Measurements from ENCODE around the gene GPR132. TPM values are rescaled to one million over a fixed set of nuclear protein-coding genes. Genes with fewer than 3 reads are reported as not detected.
A peak's percentile ranks its signal among the peaks of the same experiment; 100 is the strongest.

The GPR132 gene
- total and polyA plus RNA-seq, 8 donors: under 0.01 to 11.1 (median 1.3) TPM

DNA sequence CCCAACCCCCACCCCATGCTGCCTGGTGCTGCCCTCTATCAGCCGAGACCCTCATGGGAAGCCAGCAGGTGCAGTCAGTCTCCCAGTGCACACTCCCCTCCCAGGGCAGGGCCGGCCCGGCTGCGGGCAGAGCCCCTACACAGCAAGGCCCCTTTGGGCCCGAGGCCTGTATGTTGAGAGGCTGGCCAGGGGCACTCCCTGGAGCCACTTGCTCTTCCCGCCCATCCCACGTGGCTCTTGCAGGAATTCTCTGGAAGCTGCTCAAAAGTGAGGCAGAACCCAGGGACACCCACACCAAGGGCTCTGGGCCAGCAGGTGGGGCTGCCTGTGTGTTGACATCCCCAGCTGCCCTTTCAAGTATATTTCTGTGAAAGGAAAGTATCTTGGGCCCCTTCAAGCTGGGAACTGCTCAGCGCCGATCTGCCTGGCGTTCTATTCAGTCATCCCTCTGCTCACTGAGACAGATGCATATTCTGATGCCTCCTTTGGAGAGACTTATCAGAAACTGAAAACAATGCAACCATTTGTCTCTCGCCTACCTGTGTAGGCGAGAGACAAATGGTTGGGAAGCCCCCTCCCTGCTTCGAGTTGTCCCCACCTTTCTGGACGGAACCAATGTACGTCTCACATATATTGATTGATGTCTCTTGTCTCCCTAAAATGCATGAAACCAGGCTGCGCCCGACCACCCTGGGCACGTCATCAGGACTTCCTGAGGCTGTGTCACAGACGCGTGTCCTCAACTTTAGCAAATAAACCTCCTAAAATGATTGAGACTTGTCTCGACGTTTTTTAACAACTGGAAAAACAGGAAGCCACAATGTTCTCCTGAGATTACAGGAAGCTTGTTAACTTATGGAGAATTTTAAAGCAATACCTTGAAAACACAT is 6.0 kb downstream of the GPR132 start:
- Histone ChIP-seq H3K4me1 (peaks cover 5 to 45% (median 29%) of the 10 kb centered on the region in 4 donors), H3K9me3 (no peaks in the 10 kb centered on the region), H3K36me3 (peaks cover 0 to 16% (median 0%) of the 10 kb centered on the region in 4 donors), H3K27ac (peak overlapping the region in 2 of 5 donors; percentile 65 to 76), H3K4me3 (no peak overlapping the region), H3K27me3 (peaks cover 0 to 11% (median 0%) of the 10 kb centered on the region in 3 donors)
- 56 to 63% (median 58%) methylated on average over 16 to 22 of the region's 22 CpGs for WGBS, 5 donors
- intact Hi-C loops (cut with DNase I; ENCODE audit: low total_unique reads): no loop called here
- DNase-seq: peak in 1 of 2 donors; percentile 64
- TF ChIP-seq, protein P1, sequence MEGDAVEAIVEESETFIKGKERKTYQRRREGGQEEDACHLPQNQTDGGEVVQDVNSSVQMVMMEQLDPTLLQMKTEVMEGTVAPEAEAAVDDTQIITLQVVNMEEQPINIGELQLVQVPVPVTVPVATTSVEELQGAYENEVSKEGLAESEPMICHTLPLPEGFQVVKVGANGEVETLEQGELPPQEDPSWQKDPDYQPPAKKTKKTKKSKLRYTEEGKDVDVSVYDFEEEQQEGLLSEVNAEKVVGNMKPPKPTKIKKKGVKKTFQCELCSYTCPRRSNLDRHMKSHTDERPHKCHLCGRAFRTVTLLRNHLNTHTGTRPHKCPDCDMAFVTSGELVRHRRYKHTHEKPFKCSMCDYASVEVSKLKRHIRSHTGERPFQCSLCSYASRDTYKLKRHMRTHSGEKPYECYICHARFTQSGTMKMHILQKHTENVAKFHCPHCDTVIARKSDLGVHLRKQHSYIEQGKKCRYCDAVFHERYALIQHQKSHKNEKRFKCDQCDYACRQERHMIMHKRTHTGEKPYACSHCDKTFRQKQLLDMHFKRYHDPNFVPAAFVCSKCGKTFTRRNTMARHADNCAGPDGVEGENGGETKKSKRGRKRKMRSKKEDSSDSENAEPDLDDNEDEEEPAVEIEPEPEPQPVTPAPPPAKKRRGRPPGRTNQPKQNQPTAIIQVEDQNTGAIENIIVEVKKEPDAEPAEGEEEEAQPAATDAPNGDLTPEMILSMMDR (IDR thresholded peaks at IDR 0.05): no peak
- TF ChIP-seq POLR2AphosphoS5 (IDR thresholded peaks at IDR 0.05) (no peak), EP300 (IDR thresholded peaks at IDR 0.05) (no peak), POLR2A (IDR thresholded peaks at IDR 0.05) (no peak)

DNA sequence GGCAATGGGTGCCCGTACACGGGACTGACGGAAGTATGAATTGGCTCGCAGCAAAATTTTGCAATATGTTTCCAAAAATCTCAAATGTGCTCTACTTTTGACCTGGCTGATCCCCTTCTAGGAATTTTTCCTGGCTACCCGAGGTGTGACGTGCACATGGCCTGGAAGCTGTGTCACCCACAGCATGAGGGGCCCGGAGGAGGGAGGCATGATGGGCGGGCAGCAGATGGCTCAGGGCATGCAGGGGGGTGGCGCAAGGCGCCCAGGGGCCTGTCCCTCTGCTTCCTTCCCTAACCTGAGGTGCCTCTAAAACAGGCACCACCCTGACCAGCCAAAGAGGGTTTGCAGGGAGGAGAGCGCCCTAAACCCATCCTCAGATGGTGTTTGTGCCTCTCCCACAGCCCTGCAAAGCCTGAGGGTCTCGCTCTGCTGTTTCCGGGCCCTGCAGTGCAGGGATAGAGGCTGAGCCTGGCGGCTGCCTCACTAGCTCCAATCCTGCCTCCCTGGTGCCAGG is 6.7 kb downstream of the GPR132 start:
- peak overlapping the region in 2 of 5 donors; percentile 65 to 76 for H3K27ac ChIP-seq
- peaks cover 0 to 16% (median 0%) of the 10 kb centered on the region in 4 donors for H3K36me3 ChIP-seq
- TF ChIP-seq POLR2A (IDR thresholded peaks at IDR 0.05): no peak
- no peak for TF ChIP-seq EP300 (IDR thresholded peaks at IDR 0.05)
- TF ChIP-seq POLR2AphosphoS5 (IDR thresholded peaks at IDR 0.05): no peak
- TF ChIP-seq, protein P1 (IDR thresholded peaks at IDR 0.05): no peak
- H3K27me3 ChIP-seq: peaks cover 0 to 11% (median 0%) of the 10 kb centered on the region in 3 donors
- intact Hi-C loops (cut with DNase I; ENCODE audit: low total_unique reads): no loop called here
- H3K4me1 ChIP-seq: peaks cover 5 to 45% (median 29%) of the 10 kb centered on the region in 4 donors
- H3K9me3 ChIP-seq: no peaks in the 10 kb centered on the region
- H3K4me3 ChIP-seq: no peak overlapping the region
- no peak for DNase-seq
- 88 to 94% (median 89%) methylated on average over 10 to 14 of the region's 14 CpGs for WGBS, 5 donors

DNA sequence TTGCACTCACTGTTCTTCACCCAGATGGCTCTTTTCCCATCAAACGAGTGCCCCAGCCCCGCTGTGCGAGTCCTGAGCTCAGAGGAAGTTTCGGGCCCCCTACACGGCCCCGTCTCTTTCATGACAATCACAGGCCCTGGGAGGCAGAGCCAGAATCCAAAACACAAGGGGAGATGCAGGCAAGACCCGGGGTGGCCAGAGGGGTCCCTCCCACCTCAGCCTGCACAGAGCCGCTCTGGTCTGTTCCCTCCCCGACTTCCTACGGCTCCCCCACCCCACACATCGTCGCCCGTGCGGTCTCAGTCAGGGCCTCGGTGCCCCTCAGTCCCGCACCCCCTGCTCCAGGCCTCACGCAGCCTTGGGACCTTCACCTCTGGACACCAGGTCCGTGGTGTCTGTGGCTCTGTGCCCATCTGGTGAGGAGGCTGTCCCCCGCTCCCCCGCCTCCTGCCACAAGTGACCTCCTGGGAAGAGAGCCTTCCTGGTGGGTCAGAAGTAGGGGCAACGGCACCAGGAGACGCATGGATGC is 8.9 kb downstream of the GPR132 start:
- intact Hi-C loops (cut with DNase I; ENCODE audit: low total_unique reads): no loop called here

More for the DNA sequence above, 8.9 kb downstream of the GPR132 start:
- Histone ChIP-seq H3K27me3 (peaks cover 0 to 11% (median 0%) of the 10 kb centered on the region in 3 donors), H3K4me1 (peaks cover 5 to 29% (median 26%) of the 10 kb centered on the region in 4 donors), H3K9me3 (no peaks in the 10 kb centered on the region), H3K36me3 (peaks cover 0 to 22% (median 2%) of the 10 kb centered on the region in 4 donors), H3K4me3 (no peak overlapping the region), H3K27ac (no peak overlapping the region)
- WGBS, 5 donors: 73 to 80% (median 78%) methylated on average over 21 to 22 of the region's 22 CpGs
- peak in 1 of 2 donors; percentile 23 for DNase-seq
- TF ChIP-seq EP300 (IDR thresholded peaks at IDR 0.05) (no peak), POLR2AphosphoS5 (IDR thresholded peaks at IDR 0.05) (no peak), POLR2A (IDR thresholded peaks at IDR 0.05) (no peak)
- TF ChIP-seq, protein P1 (IDR thresholded peaks at IDR 0.05): no peak

Data from stomach (tissue), 9 donors.